Myocyte (in vitro differentiated cells): ENCODE results near the gene TGFBR3. TPM values are rescaled to one million over a fixed set of nuclear protein-coding genes. Genes with fewer than 3 reads are reported as not detected.
"Not testable (repeated sequence)": the region's sequence is repeated elsewhere in the genome, so short reads cannot be mapped to it uniquely, and the experiment has no call there.

Experiments used
- DNase-seq: peaks from one replicate; pipeline ENCODE4 v3.0.0-alpha.2; 2012; ENCODE audit warnings: low read depth
- total RNA-seq: library from RNA; depleted of rRNA; stranded (reverse); fragments of >200 nt; gene quantifications from 2 replicates; pipeline ENCODE4 v1.2.3, GENCODE V29; 2014

Gene TGFBR3
- total RNA-seq, 1 donor from 2014 or later: 2.5 TPM

- no peak for DNase-seq
Observed at GRCh38 chr1:91697416-91697815, 188.5 kb downstream of the TGFBR3 start.

GRCh38 chr1:91696321-91696720 is 189.6 kb downstream of the TGFBR3 start:
- DNase-seq: no peak

GRCh38 chr1:91693557-91693956 is 192.4 kb downstream of the TGFBR3 start:
- DNase-seq: peak; percentile 61

GRCh38 chr1:91691525-91691924 is 194.4 kb downstream of the TGFBR3 start:
- DNase-seq: no peak

- DNase-seq: no peak
Observed at GRCh38 chr1:91689641-91690481, 196.1 kb downstream of the TGFBR3 start.

- peak; percentile 52 for DNase-seq
Observed at GRCh38 chr1:91687452-91687851, 198.5 kb downstream of the TGFBR3 start.

- no peak for DNase-seq
Observed at GRCh38 chr1:91685994-91686393, 200.0 kb downstream of the TGFBR3 start.

- no peak for DNase-seq
Observed at GRCh38 chr1:91684481-91685196, 201.3 kb downstream of the TGFBR3 start.

- DNase-seq: no peak
Observed at GRCh38 chr1:91683598-91683951, 202.4 kb downstream of the TGFBR3 start.

GRCh38 chr1:91682882-91683597 is 202.9 kb downstream of the TGFBR3 start:
- no peak for DNase-seq

GRCh38 chr1:91680556-91681155 is 205.3 kb downstream of the TGFBR3 start:
- DNase-seq: no peak

GRCh38 chr1:91679446-91679845 is 206.5 kb downstream of the TGFBR3 start:
- no peak for DNase-seq

GRCh38 chr1:91676030-91676429 is 209.9 kb downstream of the TGFBR3 start:
- no peak for DNase-seq

- no peak for DNase-seq
Observed at GRCh38 chr1:91674107-91674506, 211.8 kb downstream of the TGFBR3 start.

GRCh38 chr1:91673613-91674012 is 212.3 kb downstream of the TGFBR3 start:
- DNase-seq: no peak

- DNase-seq: no peak
Observed at GRCh38 chr1:91672601-91673161, 213.3 kb downstream of the TGFBR3 start.

- DNase-seq: no peak
Observed at GRCh38 chr1:91670781-91671180, 215.2 kb downstream of the TGFBR3 start.

- no peak for DNase-seq
Observed at GRCh38 chr1:91669584-91670350, 216.2 kb downstream of the TGFBR3 start.

- DNase-seq: not testable (repeated sequence)
Observed at GRCh38 chr1:91666651-91667050, 219.3 kb downstream of the TGFBR3 start.

- DNase-seq: no peak
Observed at GRCh38 chr1:91661121-91661520, 224.8 kb downstream of the TGFBR3 start.
